GM12878 (cell line): Measurements from ENCODE around the gene IL17RE. TPM values are rescaled to one million over a fixed set of nuclear protein-coding genes. Genes with fewer than 3 reads are reported as not detected.

ENCODE experiments used
- ATAC-seq: fragments of 200-7000 bp; cut with Tn5 transposase; 3 replicates; pipeline ENCODE4 v1.9.1; 2020; ENCODE audit warnings: mild to moderate bottlenecking, moderate library complexity
- BruUV-seq: library from RNA; stranded (reverse); fragments of 400-500 nt; replicated peaks from 2 replicates; lab custom pipeline; 2021; lab: Mats Ljungman, UMichigan
- CTCF ChIA-PET: fragments of 300-600 bp; sonication (Branson Sonifier 250); formaldehyde crosslinking; extraction: SDS; loops from one replicate; lab custom pipeline; 2021; ENCODE audit warnings: inconsistent platforms; lab: Yijun Ruan, JAX
- POLR2A ChIA-PET: fragments of 350-600 bp; formaldehyde crosslinking; extraction: SDS; loops from one replicate; lab custom pipeline; 2021; ENCODE audit warnings: inconsistent platforms; lab: Charles Lee
- RAD21 ChIA-PET: fragments of 300-600 bp; sonication (Branson Sonifier 250); formaldehyde crosslinking; loops from one replicate; lab custom pipeline; 2023; ENCODE audit warnings: antibody characterized with exemption; ENCODE audit not compliant: unreplicated experiment; lab: Charles Lee
- SMC1A ChIA-PET: fragments of 300-600 bp; sonication (Branson Sonifier 250); formaldehyde crosslinking; loops from one replicate; lab custom pipeline; 2023; ENCODE audit not compliant: unreplicated experiment, uncharacterized antibody; lab: Charles Lee
- DNase-seq: peaks from one replicate; pipeline ENCODE4 v3.0.0-alpha.2; 2011; ENCODE audit warnings: low read depth, low spot score
- FAIRE-seq: peaks from 3 replicates; lab custom pipeline; 2011; peaks lifted over from hg19 to GRCh38; lab: Jason Lieb, UNC
- H2AFZ ChIP-seq: 2 replicates; pipeline ENCODE4 v1.6.0; 2011; ENCODE audit warnings: low read depth, low read length, control low read depth; ENCODE audit not compliant: control insufficient read depth
- H3K27ac ChIP-seq: 2 replicates; pipeline ENCODE4 v1.5.1; 2011; ENCODE audit warnings: control low read depth; ENCODE audit not compliant: control insufficient read depth, insufficient read depth
- H3K27me3 ChIP-seq, 2 experiments: replicated peaks in 1 of 2; 2 replicates each; pipeline versions ENCODE4 v1.6.0 to v1.6.1; 2011; ENCODE audit warnings: low read length in 1 of 2; ENCODE audit not compliant: control insufficient read depth in 2 of 2, insufficient read depth in 2 of 2
- H3K36me3 ChIP-seq, 2 experiments: 2 replicates each; pipeline ENCODE4 v1.5.1; 2011; ENCODE audit warnings: low read length in 1 of 2; ENCODE audit not compliant: control insufficient read depth in 2 of 2, insufficient read depth in 2 of 2
- H3K4me1 ChIP-seq: 2 replicates; pipeline ENCODE4 v1.6.1; 2011; ENCODE audit warnings: mild to moderate bottlenecking, low read length, moderate library complexity, mixed read lengths; ENCODE audit not compliant: control insufficient read depth, insufficient read depth
- H3K4me2 ChIP-seq: 2 replicates; pipeline ENCODE4 v1.6.0; 2011; ENCODE audit warnings: control low read depth; ENCODE audit not compliant: control insufficient read depth, insufficient read depth
- H3K4me3 ChIP-seq: fragments of 200-600 bp; sonication (generic); 2 replicates; pipeline ENCODE4 v1.5.1; 2016
- H3K79me2 ChIP-seq: 2 replicates; pipeline ENCODE4 v1.6.0; 2011; ENCODE audit warnings: low read length; ENCODE audit not compliant: control insufficient read depth, insufficient read depth
- H3K9ac ChIP-seq: 2 replicates; pipeline ENCODE4 v1.8.0; 2011; ENCODE audit warnings: low read length, control low read depth, mixed read lengths; ENCODE audit not compliant: control insufficient read depth, insufficient read depth
- H3K9me3 ChIP-seq: replicated peaks from 3 replicates; pipeline ENCODE4 v1.5.1; 2011; ENCODE audit warnings: mild to moderate bottlenecking, low read length; ENCODE audit not compliant: control insufficient read depth, insufficient read depth
- H4K20me1 ChIP-seq: 2 replicates; pipeline ENCODE4 v1.6.0; 2011; ENCODE audit not compliant: control insufficient read depth, insufficient read depth
- BHLHE40 ChIP-seq, 2 experiments: fragments of 450-650 bp in 1 of 2; IDR thresholded peaks; 2 replicates each; pipeline ENCODE4 v1.6.1; 2011 to 2017; ENCODE audit warnings: low read depth in 2 of 2, borderline replicate concordance in 1 of 2, improper control_type of control experiment in 1 of 2, low read length in 1 of 2, mild to moderate bottlenecking in 1 of 2
- CBFB ChIP-seq: IDR thresholded peaks from 2 replicates; pipeline ENCODE4 v1.6.1; 2016; ENCODE audit warnings: antibody characterized with exemption, low read depth
- HCFC1 ChIP-seq: fragments of 150-350 bp; IDR thresholded peaks from 2 replicates; pipeline ENCODE4 v1.6.1; 2014; ENCODE audit warnings: low read length
- POLR2A ChIP-seq: IDR thresholded peaks from 2 replicates; pipeline ENCODE4 v1.6.1; 2011; ENCODE audit warnings: low read depth, mild to moderate bottlenecking, low read length
- POLR2AphosphoS5 ChIP-seq: IDR thresholded peaks from 2 replicates; pipeline ENCODE4 v1.6.1; 2011; ENCODE audit warnings: mild to moderate bottlenecking, low read length, inconsistent platforms
- RB1 ChIP-seq: fragments of 450-650 bp; formaldehyde crosslinking; IDR thresholded peaks from 2 replicates; pipeline ENCODE4 v1.6.1; 2017; ENCODE audit warnings: mild to moderate bottlenecking, borderline replicate concordance
- RELA ChIP-seq: fragments of 450-650 bp; IDR thresholded peaks from 2 replicates; pipeline ENCODE4 v1.8.0; 2014; ENCODE audit warnings: borderline replicate concordance; ENCODE audit not compliant: partially characterized antibody
- REST ChIP-seq: IDR thresholded peaks from 2 replicates; pipeline ENCODE4 v1.6.1; 2012; ENCODE audit warnings: mild to moderate bottlenecking, low read depth, low read length
- RUNX3 ChIP-seq: IDR thresholded peaks from 2 replicates; pipeline ENCODE4 v1.6.1; 2012; ENCODE audit warnings: low read length, inconsistent platforms
- SMC3 ChIP-seq: IDR thresholded peaks from 2 replicates; pipeline ENCODE4 v1.6.1; 2011; ENCODE audit warnings: low read length, improper control_type of control experiment, borderline replicate concordance
- WGBS: methylation state at CpG from one replicate; pipeline ENCODE4 v1.1.6; 2016; ENCODE audit warnings: low lambda C conversion rate; ENCODE audit not compliant: insufficient replicate concordance, insufficient coverage; ENCODE audit errors: missing lambda C conversion rate; 5-methylcytosine and 5-hydroxymethylcytosine counted together
- in situ Hi-C: fragments of 300-500 bp; cut with MboI; formaldehyde crosslinking; loops from 9 replicates; pipeline ENCODE4 v1.14.3; 2018; ENCODE audit warnings: mixed read lengths
- intact Hi-C: fragments of 100-400 bp; cut with micrococcal nuclease; formaldehyde crosslinking; loops from one replicate; pipeline ENCODE4 v1.14.2; 2022; ENCODE audit not compliant: unreplicated experiment
- polyA plus RNA-seq, 11 experiments: library from polyadenylated mRNA; depleted of rRNA in 4 of 11; unstranded in 6 of 11; stranded (reverse) in 5 of 11; fragments of >200 nt; fragmentation: Nextera tagmentation in 4 of 11; fragmentation: Illumina TruSeq in 1 of 11; extraction: Ambion mirVana in 4 of 11; extraction: Trizol in 1 of 11; gene quantifications; 1 replicate in 1 of 11; 2 replicates in 10 of 11; pipeline versions ENCODE4 v1.2.1 to v1.2.3, GENCODE V29; 2011 to 2016; ENCODE audit warnings: inconsistent platforms in 2 of 11, missing spikeins in 2 of 11, low read depth in 1 of 11
- total RNA-seq, 4 experiments: library from RNA; depleted of rRNA in 3 of 4; stranded (reverse); fragments of >200 nt in 3 of 4; fragmentation: Illumina TruSeq in 1 of 4; extraction: Trizol in 1 of 4; gene quantifications; 2 replicates each; pipeline versions ENCODE4 v1.2.1 to v1.2.3, GENCODE V29; 2013 to 2021
- TF ChIP-seq, protein P1 (sequence below): fragments of 450-650 bp; IDR thresholded peaks from 2 replicates; pipeline ENCODE4 v1.6.1; 2017; ENCODE audit warnings: low read depth, mild to moderate bottlenecking, moderate library complexity

IL17RE gene
- total and polyA plus RNA-seq, 10 of the 15 experiments (the other 5 are each of a cell fraction or from before 2014, with no cell fraction given): 0.04 to 0.51 (median 0.12) TPM; not detected in 2

GRCh38 chr3:9903904-9904303 is 1.3 kb downstream of the IL17RE start:
- WGBS: 84% methylated on average over 4 of the region's 4 CpGs
- intact Hi-C loops: no loop called here

More at GRCh38 chr3:9903904-9904303, 1.3 kb downstream of the IL17RE start:
- no TSS peak for BruUV-seq
- H3K4me3 ChIP-seq: no peak overlapping the region
- no peak overlapping the region for H3K4me2 ChIP-seq
- no peaks in the 10 kb centered on the region for H4K20me1 ChIP-seq
- in situ Hi-C loops: no loop called here
- FAIRE-seq (no peak), ATAC-seq (no peak), DNase-seq (no peak)
- no peak for TF ChIP-seq CBFB
- TF ChIP-seq SMC3: no peak
- no peak for TF ChIP-seq RB1
- no peak for TF ChIP-seq BHLHE40 (IDR thresholded peaks at IDR 0.05; ENCODE audit: borderline replicate concordance in 1 of 2, low read depth in 2 of 2, low read length in 1 of 2)
- no peak for TF ChIP-seq POLR2AphosphoS5
- TF ChIP-seq, protein P1, sequence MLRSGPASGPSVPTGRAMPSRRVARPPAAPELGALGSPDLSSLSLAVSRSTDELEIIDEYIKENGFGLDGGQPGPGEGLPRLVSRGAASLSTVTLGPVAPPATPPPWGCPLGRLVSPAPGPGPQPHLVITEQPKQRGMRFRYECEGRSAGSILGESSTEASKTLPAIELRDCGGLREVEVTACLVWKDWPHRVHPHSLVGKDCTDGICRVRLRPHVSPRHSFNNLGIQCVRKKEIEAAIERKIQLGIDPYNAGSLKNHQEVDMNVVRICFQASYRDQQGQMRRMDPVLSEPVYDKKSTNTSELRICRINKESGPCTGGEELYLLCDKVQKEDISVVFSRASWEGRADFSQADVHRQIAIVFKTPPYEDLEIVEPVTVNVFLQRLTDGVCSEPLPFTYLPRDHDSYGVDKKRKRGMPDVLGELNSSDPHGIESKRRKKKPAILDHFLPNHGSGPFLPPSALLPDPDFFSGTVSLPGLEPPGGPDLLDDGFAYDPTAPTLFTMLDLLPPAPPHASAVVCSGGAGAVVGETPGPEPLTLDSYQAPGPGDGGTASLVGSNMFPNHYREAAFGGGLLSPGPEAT: no peak
- TF ChIP-seq RELA: no peak
- no peak for TF ChIP-seq POLR2A
- no peak for TF ChIP-seq RUNX3
- no peak for TF ChIP-seq REST
- TF ChIP-seq HCFC1: no peak
- H3K79me2 ChIP-seq: no peaks in the 10 kb centered on the region
- no peak overlapping the region for H3K9ac ChIP-seq
- no peaks in the 10 kb centered on the region for H3K27me3 ChIP-seq
- POLR2A ChIA-PET: no interaction called here
- SMC1A ChIA-PET: no interaction called here
- H3K36me3 ChIP-seq: no peaks in the 10 kb centered on the region
- RAD21 ChIA-PET: no interaction called here
- H2AFZ ChIP-seq: no peak overlapping the region
- H3K4me1 ChIP-seq: peaks cover 8% of the 10 kb centered on the region
- CTCF ChIA-PET: interaction anchor here (0.9 kb wide), 1 partner anchor 28 kb away, joined by 3 read pairs; no protein-coding TSS in a partner anchor
- H3K9me3 ChIP-seq: no peaks in the 10 kb centered on the region
- H3K27ac ChIP-seq: no peak overlapping the region
